SK-N-SH treated with all-trans-retinoic acid at 6 μM for 48 hours (cell line): Measurements from ENCODE around the gene CTBP2.

Experiments used
- CSDC2 ChIP-seq: fragments of 250-450 bp; sonication (Bioruptor Pico); IDR thresholded peaks from 2 replicates; pipeline ENCODE4 v1.5.0; 2020; ENCODE audit warnings: mild to moderate bottlenecking, moderate library complexity
- GLIS3 ChIP-seq: fragments of 250-450 bp; sonication (Bioruptor Pico); IDR thresholded peaks from 2 replicates; pipeline ENCODE4 v1.5.0; 2020; ENCODE audit warnings: mild to moderate bottlenecking, moderate library complexity
- RARB ChIP-seq: fragments of 250-450 bp; sonication (Bioruptor Pico); IDR thresholded peaks from 2 replicates; pipeline ENCODE4 v1.8.0; 2021; ENCODE audit warnings: mild to moderate bottlenecking, moderate library complexity

- TF ChIP-seq RARB (CRISPR knock-in tag) (no peak), CSDC2 (CRISPR knock-in tag) (no peak), GLIS3 (CRISPR knock-in tag) (no peak)
Observed at GRCh38 chr10:124985162-124985561, 175.2 kb downstream of the CTBP2 start.
